ENCODE data around the gene HOXD3. TPM values are rescaled to one million over a fixed set of nuclear protein-coding genes. Genes with fewer than 3 reads are reported as not detected.

HOXD3 gene
- total RNA-seq, 1 donor from 2014 or later: not detected

- DNase-seq (ENCODE audit: low read depth): no peak
- H3K4me1 ChIP-seq (ENCODE audit: insufficient read depth, low read length): no peaks in the 10 kb centered on the region
These were observed 43.9 kb downstream of the HOXD3 start for GRCh38 chr2:176200971-176201370.

GRCh38 chr2:176202491-176202890, 45.4 kb downstream of the HOXD3 start:
- H3K36me3 Mint-ChIP-seq (ENCODE audit: low read depth, unreplicated experiment): no peaks in the 10 kb centered on the region
- no peak overlapping the region for H2AFZ ChIP-seq (ENCODE audit: low read depth, low read length)
- no peak overlapping the region for H3K27ac ChIP-seq (ENCODE audit: low read depth, low read length)
- no peaks in the 10 kb centered on the region for H3K36me3 ChIP-seq (ENCODE audit: insufficient read depth, low read length)
- peaks cover 20% of the 10 kb centered on the region for H3K27me3 Mint-ChIP-seq (ENCODE audit: low read depth, unreplicated experiment)
- H3K4me1 Mint-ChIP-seq (ENCODE audit: low read depth, unreplicated experiment): no peaks in the 10 kb centered on the region
- no peak for TF ChIP-seq EZH2 (IDR thresholded peaks at IDR 0.05; ENCODE audit: insufficient read depth, low read length)
- TF ChIP-seq CTCF (IDR thresholded peaks at IDR 0.05; ENCODE audit: insufficient read depth, low read depth, low read length): no peak
- no peak for FAIRE-seq
- no peaks in the 10 kb centered on the region for H3K27me3 ChIP-seq (ENCODE audit: insufficient read depth, low read length)
- no peaks in the 10 kb centered on the region for H3K9me3 ChIP-seq (ENCODE audit: insufficient read depth, low read depth, low read length)
- H3K9ac ChIP-seq (ENCODE audit: low read length): no peak overlapping the region
- H3K79me2 ChIP-seq (ENCODE audit: insufficient read depth, low read length): no peaks in the 10 kb centered on the region
- H3K4me1 ChIP-seq (ENCODE audit: insufficient read depth, low read length): no peaks in the 10 kb centered on the region
- no peak overlapping the region for H3K4me3 ChIP-seq (ENCODE audit: insufficient read depth, low read depth, low read length)
- H3K9me3 Mint-ChIP-seq (ENCODE audit: unreplicated experiment): peaks cover 2% of the 10 kb centered on the region
- no peak for DNase-seq (ENCODE audit: low read depth)
- H3K4me2 ChIP-seq (ENCODE audit: low read length): no peak overlapping the region
- no peaks in the 10 kb centered on the region for H4K20me1 ChIP-seq (ENCODE audit: insufficient read depth, low read length)
- H3K27ac Mint-ChIP-seq (ENCODE audit: unreplicated experiment): no peak overlapping the region
- H3K4me3 Mint-ChIP-seq (ENCODE audit: unreplicated experiment): no peak overlapping the region

More at GRCh38 chr2:176200971-176201370, 43.9 kb downstream of the HOXD3 start:
- Mint-ChIP-seq H3K9me3 (ENCODE audit: unreplicated experiment) (peaks cover 2% of the 10 kb centered on the region), H3K4me3 (ENCODE audit: unreplicated experiment) (no peak overlapping the region), H3K4me1 (ENCODE audit: low read depth, unreplicated experiment) (no peaks in the 10 kb centered on the region), H3K36me3 (ENCODE audit: low read depth, unreplicated experiment) (no peaks in the 10 kb centered on the region), H3K27me3 (ENCODE audit: low read depth, unreplicated experiment) (peaks cover 28% of the 10 kb centered on the region), H3K27ac (ENCODE audit: unreplicated experiment) (no peak overlapping the region)
- Histone ChIP-seq H3K9me3 (ENCODE audit: insufficient read depth, low read depth, low read length) (no peaks in the 10 kb centered on the region), H2AFZ (ENCODE audit: low read depth, low read length) (no peak overlapping the region), H3K4me2 (ENCODE audit: low read length) (no peak overlapping the region), H3K79me2 (ENCODE audit: insufficient read depth, low read length) (no peaks in the 10 kb centered on the region), H3K4me3 (ENCODE audit: insufficient read depth, low read depth, low read length) (no peak overlapping the region), H4K20me1 (ENCODE audit: insufficient read depth, low read length) (no peaks in the 10 kb centered on the region), H3K27ac (ENCODE audit: low read depth, low read length) (no peak overlapping the region), H3K9ac (ENCODE audit: low read length) (no peak overlapping the region), H3K27me3 (ENCODE audit: insufficient read depth, low read length) (no peaks in the 10 kb centered on the region), H3K36me3 (ENCODE audit: insufficient read depth, low read length) (no peaks in the 10 kb centered on the region)
- FAIRE-seq: no peak
- TF ChIP-seq CTCF (IDR thresholded peaks at IDR 0.05; ENCODE audit: insufficient read depth, low read depth, low read length): no peak
- TF ChIP-seq EZH2 (IDR thresholded peaks at IDR 0.05; ENCODE audit: insufficient read depth, low read length): no peak

GRCh38 chr2:176205126-176205525, 48.0 kb downstream of the HOXD3 start:
- FAIRE-seq (no peak), DNase-seq (ENCODE audit: low read depth) (no peak)
- no peak overlapping the region for H3K4me3 ChIP-seq (ENCODE audit: insufficient read depth, low read depth, low read length)
- Mint-ChIP-seq H3K4me1 (ENCODE audit: low read depth, unreplicated experiment) (no peaks in the 10 kb centered on the region), H3K9me3 (ENCODE audit: unreplicated experiment) (peaks cover 6% of the 10 kb centered on the region), H3K36me3 (ENCODE audit: low read depth, unreplicated experiment) (no peaks in the 10 kb centered on the region), H3K27ac (ENCODE audit: unreplicated experiment) (no peak overlapping the region), H3K4me3 (ENCODE audit: unreplicated experiment) (no peak overlapping the region), H3K27me3 (ENCODE audit: low read depth, unreplicated experiment) (peaks cover 18% of the 10 kb centered on the region)
- no peaks in the 10 kb centered on the region for H3K4me1 ChIP-seq (ENCODE audit: insufficient read depth, low read length)
- H3K9me3 ChIP-seq (ENCODE audit: insufficient read depth, low read depth, low read length): no peaks in the 10 kb centered on the region
- no peak overlapping the region for H2AFZ ChIP-seq (ENCODE audit: low read depth, low read length)
- H3K27me3 ChIP-seq (ENCODE audit: insufficient read depth, low read length): no peaks in the 10 kb centered on the region
- H3K36me3 ChIP-seq (ENCODE audit: insufficient read depth, low read length): no peaks in the 10 kb centered on the region
- no peaks in the 10 kb centered on the region for H4K20me1 ChIP-seq (ENCODE audit: insufficient read depth, low read length)
- H3K4me2 ChIP-seq (ENCODE audit: low read length): no peak overlapping the region
- no peaks in the 10 kb centered on the region for H3K79me2 ChIP-seq (ENCODE audit: insufficient read depth, low read length)
- TF ChIP-seq EZH2 (IDR thresholded peaks at IDR 0.05; ENCODE audit: insufficient read depth, low read length) (no peak), CTCF (IDR thresholded peaks at IDR 0.05; ENCODE audit: insufficient read depth, low read depth, low read length) (no peak)
- H3K27ac ChIP-seq (ENCODE audit: low read depth, low read length): no peak overlapping the region
- no peak overlapping the region for H3K9ac ChIP-seq (ENCODE audit: low read length)

All from astrocyte (in vitro differentiated cells and primary cell).